ENCODE results near the gene SPEN. TPM values are rescaled to one million over a fixed set of nuclear protein-coding genes. Genes with fewer than 3 reads are reported as not detected.

Gene SPEN
- total and polyA plus RNA-seq, 2 of the 13 experiments (the other 11 are each of a cell fraction or from before 2014, with no cell fraction given): 4.8 to 14.0 TPM

DNA sequence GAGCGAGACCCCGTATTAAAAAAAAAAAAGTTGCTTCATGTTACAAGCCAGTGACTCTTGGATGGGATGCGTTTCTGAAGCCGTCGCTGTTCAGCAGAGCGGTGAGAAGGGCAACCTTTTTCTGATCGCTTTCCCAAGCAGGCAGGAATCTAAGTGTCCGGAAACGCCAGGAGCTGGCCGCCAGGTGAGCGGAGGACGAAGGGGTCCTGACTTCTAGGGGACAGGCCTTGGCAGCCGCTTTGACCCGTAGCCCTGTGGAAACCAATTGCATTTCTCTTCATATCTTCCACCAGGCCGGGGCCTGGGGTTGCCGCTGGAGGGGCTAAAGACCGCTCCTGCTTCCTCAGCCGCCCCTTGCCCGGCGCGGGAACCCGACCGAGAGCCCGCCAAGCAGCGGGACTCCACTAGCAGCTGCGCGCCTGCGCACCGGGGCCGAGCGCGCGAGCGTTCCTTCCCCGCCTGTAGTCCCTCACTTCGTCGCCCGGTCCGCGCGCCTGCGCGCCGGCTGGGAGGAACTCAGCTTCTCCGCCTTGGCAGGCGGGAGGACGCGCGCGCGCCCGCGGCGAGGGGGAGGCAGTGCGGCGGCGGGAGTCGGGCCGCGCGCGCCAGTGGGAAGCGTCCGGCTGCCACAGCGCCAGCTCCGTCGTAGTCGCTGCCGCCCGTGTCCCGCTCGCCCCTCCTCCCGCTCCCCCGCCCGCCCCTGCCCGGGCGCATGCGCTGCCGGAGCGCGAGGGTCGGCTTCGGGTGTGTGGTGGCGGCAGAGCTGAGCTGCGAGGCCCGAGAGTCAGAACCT lies at the start of gene SPEN (continued):
- TF ChIP-seq, protein P1, sequence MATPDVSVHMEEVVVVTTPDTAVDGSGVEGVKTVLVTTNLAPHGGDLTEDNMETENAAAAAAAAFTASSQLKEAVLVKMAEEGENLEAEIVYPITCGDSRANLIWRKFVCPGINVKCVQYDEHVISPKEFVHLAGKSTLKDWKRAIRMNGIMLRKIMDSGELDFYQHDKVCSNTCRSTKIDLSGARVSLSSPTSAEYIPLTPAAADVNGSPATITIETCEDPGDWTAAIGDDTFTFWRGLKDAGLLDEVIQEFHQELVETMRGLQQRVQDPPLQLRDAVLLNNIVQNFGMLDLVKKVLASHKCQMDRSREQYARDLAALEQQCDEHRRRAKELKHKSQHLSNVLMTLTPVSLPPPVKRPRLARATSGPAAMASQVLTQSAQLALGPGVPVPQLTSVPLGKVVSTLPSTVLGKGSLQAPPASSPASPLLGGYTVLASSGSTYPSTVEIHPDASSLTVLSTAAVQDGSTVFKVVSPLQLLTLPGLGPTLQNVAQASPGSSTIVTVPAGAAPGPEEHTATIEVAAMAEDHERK (CRISPR knock-in tag; IDR thresholded peaks at IDR 0.05; ENCODE audit: low read depth): peak; percentile 44; the same call in 1 of the 2 replicates
- no peak for TF ChIP-seq TCF7L2 (IDR thresholded peaks at IDR 0.05; ENCODE audit: low read depth, low read length)
- no peak for TF ChIP-seq U2AF1 (optimal IDR thresholded peaks at IDR 0.05; ENCODE audit: low read depth, low read length)
- TF ChIP-seq ZFP36L2 (CRISPR knock-in tag; IDR thresholded peaks at IDR 0.05): no peak
- TF ChIP-seq ZNF333 (CRISPR knock-in tag; IDR thresholded peaks at IDR 0.05; ENCODE audit: borderline replicate concordance): peak; percentile 92
- TF ChIP-seq ZNF605 (CRISPR knock-in tag; IDR thresholded peaks at IDR 0.05): peak; percentile 80
- TF ChIP-seq, protein P2, sequence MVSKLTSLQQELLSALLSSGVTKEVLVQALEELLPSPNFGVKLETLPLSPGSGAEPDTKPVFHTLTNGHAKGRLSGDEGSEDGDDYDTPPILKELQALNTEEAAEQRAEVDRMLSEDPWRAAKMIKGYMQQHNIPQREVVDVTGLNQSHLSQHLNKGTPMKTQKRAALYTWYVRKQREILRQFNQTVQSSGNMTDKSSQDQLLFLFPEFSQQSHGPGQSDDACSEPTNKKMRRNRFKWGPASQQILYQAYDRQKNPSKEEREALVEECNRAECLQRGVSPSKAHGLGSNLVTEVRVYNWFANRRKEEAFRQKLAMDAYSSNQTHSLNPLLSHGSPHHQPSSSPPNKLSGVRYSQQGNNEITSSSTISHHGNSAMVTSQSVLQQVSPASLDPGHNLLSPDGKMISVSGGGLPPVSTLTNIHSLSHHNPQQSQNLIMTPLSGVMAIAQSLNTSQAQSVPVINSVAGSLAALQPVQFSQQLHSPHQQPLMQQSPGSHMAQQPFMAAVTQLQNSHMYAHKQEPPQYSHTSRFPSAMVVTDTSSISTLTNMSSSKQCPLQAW (CRISPR knock-in tag; IDR thresholded peaks at IDR 0.05): peak; percentile 50; the same call in 1 of the 2 replicates
- TF ChIP-seq GLI4 (CRISPR knock-in tag; IDR thresholded peaks at IDR 0.05; ENCODE audit: borderline replicate concordance): 0 out of 2 replicates have a peak, but pooled peaks have one; percentile 55
